ENCODE data around the gene LRGUK. TPM values are rescaled to one million over a fixed set of nuclear protein-coding genes. Genes with fewer than 3 reads are reported as not detected.

LRGUK gene
- total and polyA plus RNA-seq, 2 experiments from 2014 or later, result 2.4 to 7.1 TPM

GRCh38 chr7:134153493-134154136 is 26.5 kb downstream of the LRGUK start (continued):
- TF ChIP-seq REST (IDR thresholded peaks at IDR 0.05; ENCODE audit: unreplicated experiment), result no peak
- TF ChIP-seq ZNF331 (CRISPR knock-in tag; IDR thresholded peaks at IDR 0.05; ENCODE audit: low read depth), result no peak
- TF ChIP-seq STAT1 (IDR thresholded peaks at IDR 0.05; ENCODE audit: unreplicated experiment), result no peak
- TF ChIP-seq EZH2 (IDR thresholded peaks at IDR 0.05; ENCODE audit: low read depth, unreplicated experiment), result no peak

GRCh38 chr7:134154581-134155130 is 27.5 kb downstream of the LRGUK start:
- H3K27ac Mint-ChIP-seq, result 0 out of 2 replicates have a peak overlapping the region, but pooled peaks have one; percentile 43
- H3K36me3 ChIP-seq (ENCODE audit: insufficient read depth), result no peaks in the 10 kb centered on the region; the same call in 1 of the 2 replicates

More at GRCh38 chr7:134154581-134155130, 27.5 kb downstream of the LRGUK start:
- Histone ChIP-seq H4K20me1 (replicated peaks; ENCODE audit: insufficient read depth) (no peaks in the 10 kb centered on the region), H3K27me3 (ENCODE audit: insufficient read depth) (no peaks in the 10 kb centered on the region), H3F3A (replicated peaks; ENCODE audit: low read depth) (no peaks in the 10 kb centered on the region), H3K4me1 (ENCODE audit: insufficient read depth) (peaks cover 34% of the 10 kb centered on the region), H3K4me3 (no peak overlapping the region), H3K27ac (ENCODE audit: low read depth) (peak overlapping the region; percentile 35; the same call in 1 of the 2 replicates), H3K9me2 (ENCODE audit: insufficient read depth) (no peaks in the 10 kb centered on the region), H3K4me2 (no peak overlapping the region), H3K79me2 (replicated peaks; ENCODE audit: insufficient read depth) (no peaks in the 10 kb centered on the region), H2AFZ (no peak overlapping the region)
- no peak for TF ChIP-seq CREB1 (CRISPR knock-in tag; IDR thresholded peaks at IDR 0.05; ENCODE audit: low read depth)
- TF ChIP-seq EZH2 (IDR thresholded peaks at IDR 0.05; ENCODE audit: low read depth, unreplicated experiment), result no peak
- TF ChIP-seq ZNF331 (CRISPR knock-in tag; IDR thresholded peaks at IDR 0.05; ENCODE audit: low read depth), result no peak
- TF ChIP-seq EZH2phosphoT487 (IDR thresholded peaks at IDR 0.05; ENCODE audit: unreplicated experiment), result no peak
- TF ChIP-seq ZNF114 (CRISPR knock-in tag; IDR thresholded peaks at IDR 0.05), result no peak
- no peak for TF ChIP-seq ZNF462 (CRISPR knock-in tag; IDR thresholded peaks at IDR 0.05)
- no peak for TF ChIP-seq CTCF (conservative IDR thresholded peaks at IDR 0.05; ENCODE audit: low read depth in 2 of 2)
- TF ChIP-seq ETS1 (IDR thresholded peaks at IDR 0.05), result no peak
- TF ChIP-seq STAT1 (IDR thresholded peaks at IDR 0.05; ENCODE audit: unreplicated experiment), result no peak
- no peak for TF ChIP-seq JUNB (IDR thresholded peaks at IDR 0.05; ENCODE audit: unreplicated experiment)
- no peak for ATAC-seq
- H3K4me3 Mint-ChIP-seq, result no peak overlapping the region
- H3K27me3 Mint-ChIP-seq (ENCODE audit: insufficient read depth, low read depth, poor library complexity), result no peaks in the 10 kb centered on the region
- H3K36me3 Mint-ChIP-seq (ENCODE audit: low read depth), result peaks cover 8% of the 10 kb centered on the region; the same call in 2 of the 3 replicates
- H3K4me1 Mint-ChIP-seq, result peaks cover 36% of the 10 kb centered on the region
- DNase-seq (ENCODE audit: low spot score), result no peak
- no peaks in the 10 kb centered on the region; the same call in 2 of the 3 replicates for H3K9me3 Mint-ChIP-seq
